ENCODE data around the gene B4GALNT3.

Gene B4GALNT3

DNA sequence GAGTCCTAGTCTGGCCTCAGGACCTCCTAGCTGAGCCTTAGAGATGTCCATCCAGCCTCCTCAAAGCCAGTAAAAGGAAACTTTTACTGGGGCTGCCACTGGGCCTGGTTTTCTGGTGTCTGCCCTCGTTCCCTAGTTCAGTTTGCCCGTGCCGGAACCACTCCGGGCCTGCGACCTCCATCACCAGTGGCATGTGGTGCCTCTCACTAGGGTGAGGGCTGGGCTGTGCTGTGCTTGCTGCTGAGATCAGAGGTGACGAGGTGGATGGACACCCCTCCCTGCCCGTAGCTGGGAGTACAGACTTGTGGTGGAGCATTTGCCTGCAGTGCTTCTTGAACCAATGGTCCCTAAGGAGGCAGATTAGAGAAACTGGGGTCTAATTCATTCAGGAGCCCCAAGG is 75.7 kb downstream of the B4GALNT3 start:
- H3K4me3 ChIP-seq (replicated peaks; ENCODE audit: low read depth, low read length): no peak overlapping the region
- TF ChIP-seq, protein P1, sequence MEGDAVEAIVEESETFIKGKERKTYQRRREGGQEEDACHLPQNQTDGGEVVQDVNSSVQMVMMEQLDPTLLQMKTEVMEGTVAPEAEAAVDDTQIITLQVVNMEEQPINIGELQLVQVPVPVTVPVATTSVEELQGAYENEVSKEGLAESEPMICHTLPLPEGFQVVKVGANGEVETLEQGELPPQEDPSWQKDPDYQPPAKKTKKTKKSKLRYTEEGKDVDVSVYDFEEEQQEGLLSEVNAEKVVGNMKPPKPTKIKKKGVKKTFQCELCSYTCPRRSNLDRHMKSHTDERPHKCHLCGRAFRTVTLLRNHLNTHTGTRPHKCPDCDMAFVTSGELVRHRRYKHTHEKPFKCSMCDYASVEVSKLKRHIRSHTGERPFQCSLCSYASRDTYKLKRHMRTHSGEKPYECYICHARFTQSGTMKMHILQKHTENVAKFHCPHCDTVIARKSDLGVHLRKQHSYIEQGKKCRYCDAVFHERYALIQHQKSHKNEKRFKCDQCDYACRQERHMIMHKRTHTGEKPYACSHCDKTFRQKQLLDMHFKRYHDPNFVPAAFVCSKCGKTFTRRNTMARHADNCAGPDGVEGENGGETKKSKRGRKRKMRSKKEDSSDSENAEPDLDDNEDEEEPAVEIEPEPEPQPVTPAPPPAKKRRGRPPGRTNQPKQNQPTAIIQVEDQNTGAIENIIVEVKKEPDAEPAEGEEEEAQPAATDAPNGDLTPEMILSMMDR (IDR thresholded peaks at IDR 0.05; ENCODE audit: low read length, missing control alignments): no peak
- DNase-seq (ENCODE audit: low read depth): no peak

DNA sequence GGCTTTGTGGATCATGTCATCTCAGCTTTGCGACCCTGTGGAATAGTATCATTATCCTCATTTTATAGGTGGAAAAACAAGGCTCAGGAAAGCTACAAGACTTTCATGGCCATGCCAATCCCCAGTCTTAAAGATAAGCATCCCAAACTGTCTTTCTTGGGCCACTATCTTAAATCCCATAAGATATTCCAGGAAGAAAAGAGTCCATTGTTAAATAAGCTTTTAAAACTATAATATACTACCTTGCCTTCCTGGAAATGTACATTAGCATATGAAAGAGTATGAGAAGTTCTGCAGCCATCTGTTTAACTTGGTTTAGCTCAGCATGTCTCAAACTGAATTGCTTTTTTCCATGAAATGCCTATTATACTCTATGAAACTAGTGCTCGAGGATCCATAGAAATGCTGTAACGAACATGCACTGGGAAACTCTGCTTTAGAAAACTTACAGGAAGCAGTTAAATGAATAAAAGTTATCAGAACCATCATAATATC is 77.1 kb downstream of the B4GALNT3 start:
- TF ChIP-seq, protein P1 (IDR thresholded peaks at IDR 0.05; ENCODE audit: low read length, missing control alignments): no peak
- no peak overlapping the region for H3K4me3 ChIP-seq (replicated peaks; ENCODE audit: low read depth, low read length)
- DNase-seq (ENCODE audit: low read depth): no peak

GRCh38 chr12:537772-538171 is 78.0 kb downstream of the B4GALNT3 start:
- no peak overlapping the region for H3K4me3 ChIP-seq (replicated peaks; ENCODE audit: low read depth, low read length)
- TF ChIP-seq, protein P1 (IDR thresholded peaks at IDR 0.05; ENCODE audit: low read length, missing control alignments): no peak
- no peak for DNase-seq (ENCODE audit: low read depth)

DNA sequence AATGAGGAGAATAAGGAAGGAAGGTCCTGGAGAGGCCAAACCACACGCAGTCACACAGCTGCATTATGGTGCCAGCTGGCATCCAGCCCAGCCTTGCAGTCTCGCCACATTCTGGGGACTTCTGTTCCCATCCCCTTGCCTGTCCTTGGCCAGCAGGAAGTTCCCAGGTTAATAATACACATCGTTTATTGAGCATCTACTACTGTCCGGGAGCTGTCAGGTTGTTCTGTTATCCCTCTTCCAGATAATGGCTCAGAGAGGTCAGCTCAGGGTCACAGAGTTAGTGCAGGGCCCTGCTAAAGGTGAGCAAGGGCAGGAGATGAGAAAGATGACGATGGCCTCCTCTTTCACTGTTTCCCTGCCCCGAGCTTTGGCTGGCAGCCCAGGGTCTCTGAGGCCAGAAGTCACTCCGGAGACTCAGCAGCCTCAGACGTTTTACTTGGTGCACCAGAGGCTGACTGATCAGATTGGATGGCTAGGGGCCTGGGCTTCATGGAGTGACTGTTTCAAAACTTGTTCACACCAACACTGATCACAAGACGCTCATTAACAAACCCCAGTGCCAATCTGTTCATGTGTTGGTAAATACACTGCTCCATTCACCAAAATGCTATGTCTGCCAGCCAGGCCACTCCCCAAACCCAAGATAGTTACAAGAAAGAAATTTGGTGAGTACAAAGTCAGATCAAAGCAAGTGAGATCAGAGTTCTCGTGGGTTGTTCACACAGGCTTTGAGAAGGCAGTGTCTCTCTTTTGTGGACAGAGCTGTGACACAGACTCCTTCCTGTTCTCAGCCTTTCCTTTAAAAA is 79.2 kb downstream of the B4GALNT3 start:
- TF ChIP-seq, protein P1 (IDR thresholded peaks at IDR 0.05; ENCODE audit: low read length, missing control alignments): no peak
- peak; percentile 59 for DNase-seq (ENCODE audit: low read depth)

DNA sequence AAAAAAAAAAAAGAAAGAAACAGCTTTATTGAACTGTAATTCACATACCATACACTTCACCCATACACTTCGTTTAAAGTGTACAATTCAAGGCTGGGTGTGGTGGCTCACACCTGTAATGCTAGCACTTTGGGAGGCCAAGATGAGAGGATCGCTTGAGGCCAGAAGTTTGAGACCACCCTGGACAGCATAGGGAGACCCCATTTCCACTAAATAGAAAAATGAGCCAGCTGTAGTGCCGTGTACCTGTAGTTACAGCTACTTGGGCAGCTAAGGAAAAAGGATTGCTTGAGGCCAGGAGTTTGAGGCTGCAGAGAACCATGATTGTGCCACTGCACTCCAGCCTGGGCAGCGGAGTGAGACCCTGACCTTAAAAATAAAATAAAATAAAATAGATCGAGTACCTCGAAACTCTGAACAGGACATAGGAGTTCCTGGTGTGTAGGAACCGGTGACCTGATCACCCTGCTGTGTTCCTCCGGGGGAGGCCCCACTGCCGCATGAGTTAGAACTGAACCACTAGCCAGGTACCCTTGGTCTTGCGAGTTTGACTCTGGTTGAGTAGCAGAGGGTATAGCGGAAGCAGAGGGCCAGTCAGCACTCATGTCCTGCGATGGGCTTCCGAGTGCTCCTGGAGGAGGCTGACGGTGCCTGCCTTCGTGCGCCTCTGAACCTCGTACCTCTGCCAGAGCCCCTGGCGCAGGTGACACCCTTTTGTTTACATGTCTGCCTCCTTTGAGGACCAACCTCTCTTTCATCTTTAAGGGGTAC is 80.0 kb downstream of the B4GALNT3 start:
- TF ChIP-seq, protein P1 (IDR thresholded peaks at IDR 0.05; ENCODE audit: low read length, missing control alignments): no peak
- DNase-seq (ENCODE audit: low read depth): no peak

More for the DNA sequence above, 79.2 kb downstream of the B4GALNT3 start:
- no peak overlapping the region for H3K4me3 ChIP-seq (replicated peaks; ENCODE audit: low read depth, low read length)

GRCh38 chr12:541676-542324 is 82.1 kb downstream of the B4GALNT3 start:
- H3K4me3 ChIP-seq (replicated peaks; ENCODE audit: low read depth, low read length): no peak overlapping the region
- no peak for DNase-seq (ENCODE audit: low read depth)

More for the DNA sequence above, 80.0 kb downstream of the B4GALNT3 start:
- H3K4me3 ChIP-seq (replicated peaks; ENCODE audit: low read depth, low read length): no peak overlapping the region

More at GRCh38 chr12:541676-542324, 82.1 kb downstream of the B4GALNT3 start:
- TF ChIP-seq, protein P1 (IDR thresholded peaks at IDR 0.05; ENCODE audit: low read length, missing control alignments): no peak

Measured in fibroblast of pulmonary artery (primary cell).